ENCODE measurements around the gene TMEM62.
A peak's percentile ranks its signal among the peaks of the same experiment; 100 is the strongest.

DNA sequence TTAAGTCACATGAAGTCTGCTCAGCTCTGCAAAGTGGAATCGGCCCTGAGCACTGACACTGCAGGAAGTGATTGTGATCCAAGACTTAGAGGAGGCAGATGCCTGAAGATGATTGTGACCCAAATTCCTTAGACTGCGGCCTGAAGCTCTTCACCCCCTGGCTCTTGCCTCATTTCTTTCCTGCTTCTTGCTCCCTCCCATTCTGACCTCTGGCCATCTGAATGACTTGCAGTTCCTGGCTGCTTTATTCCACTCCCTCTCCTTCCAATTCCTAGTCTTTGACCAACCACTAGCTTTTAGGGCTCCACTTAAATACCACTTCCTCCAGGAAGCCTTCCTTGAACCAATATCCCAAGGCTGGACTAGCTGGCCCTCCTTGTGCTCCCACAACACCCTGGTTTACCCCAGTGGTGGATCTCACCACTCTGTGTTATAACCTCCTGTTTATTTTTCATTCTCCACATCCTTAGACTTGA, 97.3 kb downstream of the TMEM62 start:
- TF ChIP-seq, protein P1, sequence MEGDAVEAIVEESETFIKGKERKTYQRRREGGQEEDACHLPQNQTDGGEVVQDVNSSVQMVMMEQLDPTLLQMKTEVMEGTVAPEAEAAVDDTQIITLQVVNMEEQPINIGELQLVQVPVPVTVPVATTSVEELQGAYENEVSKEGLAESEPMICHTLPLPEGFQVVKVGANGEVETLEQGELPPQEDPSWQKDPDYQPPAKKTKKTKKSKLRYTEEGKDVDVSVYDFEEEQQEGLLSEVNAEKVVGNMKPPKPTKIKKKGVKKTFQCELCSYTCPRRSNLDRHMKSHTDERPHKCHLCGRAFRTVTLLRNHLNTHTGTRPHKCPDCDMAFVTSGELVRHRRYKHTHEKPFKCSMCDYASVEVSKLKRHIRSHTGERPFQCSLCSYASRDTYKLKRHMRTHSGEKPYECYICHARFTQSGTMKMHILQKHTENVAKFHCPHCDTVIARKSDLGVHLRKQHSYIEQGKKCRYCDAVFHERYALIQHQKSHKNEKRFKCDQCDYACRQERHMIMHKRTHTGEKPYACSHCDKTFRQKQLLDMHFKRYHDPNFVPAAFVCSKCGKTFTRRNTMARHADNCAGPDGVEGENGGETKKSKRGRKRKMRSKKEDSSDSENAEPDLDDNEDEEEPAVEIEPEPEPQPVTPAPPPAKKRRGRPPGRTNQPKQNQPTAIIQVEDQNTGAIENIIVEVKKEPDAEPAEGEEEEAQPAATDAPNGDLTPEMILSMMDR (IDR thresholded peaks at IDR 0.05 in 8 of 11, conservative IDR thresholded peaks at IDR 0.05 in 3 of 11): no peak
- TF ChIP-seq POLR2A (IDR thresholded peaks at IDR 0.05) (no peak), POLR2AphosphoS5 (IDR thresholded peaks at IDR 0.05) (peak in 1 of 3 donors; percentile 29)

Data from spleen (tissue), 7 donors.